Stimulated activated CD8-positive, alpha-beta memory T cell treated with anti-CD3 and anti-CD28 coated beads, Interleukin-4, amount 100 ng/mL, for 1 hour (primary cell): Measurements from ENCODE around the gene SMTN.
"Not testable (repeated sequence)": the region's sequence is repeated elsewhere in the genome, so short reads cannot be mapped to it uniquely, and the experiment has no call there.

ENCODE experiments used
- DNase-seq, 2 donors: peaks; one replicate each; pipeline ENCODE4 v3.0.0-alpha.2; 2020; ENCODE audit warnings: low read depth in 2 of 2, low spot score in 1 of 2

SMTN gene

DNA sequence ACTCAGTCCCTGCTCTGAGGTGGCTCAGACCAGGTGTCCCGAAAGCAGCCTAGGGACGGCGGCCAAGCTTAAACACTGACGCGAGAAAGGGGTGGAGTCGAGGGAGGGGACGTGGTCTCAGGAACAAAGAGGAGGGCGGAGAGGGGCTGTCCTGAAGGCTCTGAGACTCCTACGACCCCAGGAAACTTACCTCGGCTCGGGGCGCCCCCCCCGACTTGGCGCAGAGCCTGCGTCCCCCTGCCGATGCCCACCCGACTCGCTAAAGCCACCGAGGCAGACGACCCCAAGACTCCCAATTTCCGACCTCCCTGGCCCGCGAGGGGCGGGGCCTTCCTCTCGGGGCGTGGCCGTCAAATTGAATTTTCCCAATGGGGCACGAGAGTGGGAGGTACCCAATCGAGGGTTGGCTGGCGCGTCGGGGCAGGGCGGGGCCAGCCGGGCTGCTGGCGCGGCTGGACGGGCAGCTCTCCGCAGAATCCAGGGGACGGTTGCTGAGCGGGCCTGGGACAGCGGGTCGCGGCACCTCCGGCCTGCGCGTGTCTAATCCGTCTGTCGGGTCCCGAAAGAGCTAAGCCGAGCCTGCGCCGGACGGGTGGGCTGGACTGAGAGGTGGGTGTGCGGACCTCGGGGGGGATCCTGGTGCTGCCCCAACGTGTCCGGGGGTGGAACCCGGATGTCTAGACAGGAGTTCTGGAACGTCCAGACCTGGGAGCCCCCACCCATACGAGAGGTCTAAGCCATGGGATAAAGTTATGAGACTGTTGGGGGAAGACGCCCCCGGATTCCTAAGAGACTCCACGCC, at the start of gene SMTN:
Gene SMTN, plus strand, starts transcription at position 471 of the 802 bp plus-strand sequence. CDS start 1,941 bp downstream, outside the sequence.
- peak; percentile 65 to 80 for DNase-seq

DNA sequence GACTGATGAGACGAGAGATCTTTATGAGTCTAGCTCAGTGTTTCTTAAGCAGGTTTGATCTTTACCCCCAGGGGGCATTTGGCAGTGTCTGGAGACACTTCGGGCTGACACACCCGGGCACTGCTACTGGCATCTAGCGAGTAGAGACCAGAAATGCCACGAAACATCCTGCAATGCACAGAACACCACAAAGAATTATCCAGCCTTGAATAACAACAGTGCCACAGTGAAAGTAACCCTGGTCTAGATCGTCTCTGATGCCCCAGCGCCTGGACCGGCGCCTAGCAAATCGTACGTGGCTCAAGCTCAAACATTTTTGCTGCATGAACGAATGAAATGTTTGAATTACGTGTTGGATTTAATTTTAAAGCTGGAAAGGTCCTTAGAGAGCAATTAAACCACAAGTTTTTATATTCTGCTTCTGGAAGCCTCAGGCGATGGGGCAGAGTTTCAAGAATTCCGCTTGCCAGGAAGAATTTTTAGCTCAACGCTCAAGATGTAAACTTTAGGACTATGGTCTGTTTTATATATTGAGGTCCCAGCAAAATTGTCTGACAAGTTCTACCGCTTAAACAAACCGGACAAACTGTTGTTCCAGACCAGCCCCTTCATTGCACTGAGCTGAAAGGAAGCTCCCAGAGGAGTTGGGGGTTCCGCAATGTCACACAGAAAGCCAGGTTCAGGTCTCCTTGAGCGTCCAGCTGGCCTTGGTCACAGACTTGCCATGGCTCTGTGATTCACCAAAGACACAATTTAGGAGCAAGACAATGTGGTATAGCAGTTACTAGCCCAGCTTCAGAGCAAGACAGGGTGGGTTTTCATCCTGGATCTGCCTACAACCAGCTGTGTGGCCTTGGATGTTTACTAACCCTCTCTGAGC, 44.2 kb upstream of the SMTN start:
- no peak for DNase-seq

DNA sequence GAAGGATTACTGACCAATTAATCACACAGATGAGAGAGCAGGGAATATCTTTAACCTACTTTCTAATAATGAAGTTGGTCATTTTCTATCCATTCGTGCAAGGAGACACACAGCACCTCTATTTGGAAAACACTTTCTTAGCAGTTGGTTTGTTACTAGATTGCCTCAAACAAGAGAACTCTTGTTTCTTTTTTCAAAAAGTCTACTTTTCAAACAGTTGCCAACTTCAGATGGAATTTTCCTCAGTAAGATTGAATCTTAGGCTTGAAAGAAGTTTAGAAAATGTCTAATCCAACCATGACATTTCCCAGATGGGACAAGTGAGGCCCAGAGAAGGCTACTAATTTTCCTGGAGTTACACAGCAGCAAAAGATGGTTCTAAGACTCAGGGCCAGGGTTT, 42.4 kb upstream of the SMTN start:
- DNase-seq, result no peak

DNA sequence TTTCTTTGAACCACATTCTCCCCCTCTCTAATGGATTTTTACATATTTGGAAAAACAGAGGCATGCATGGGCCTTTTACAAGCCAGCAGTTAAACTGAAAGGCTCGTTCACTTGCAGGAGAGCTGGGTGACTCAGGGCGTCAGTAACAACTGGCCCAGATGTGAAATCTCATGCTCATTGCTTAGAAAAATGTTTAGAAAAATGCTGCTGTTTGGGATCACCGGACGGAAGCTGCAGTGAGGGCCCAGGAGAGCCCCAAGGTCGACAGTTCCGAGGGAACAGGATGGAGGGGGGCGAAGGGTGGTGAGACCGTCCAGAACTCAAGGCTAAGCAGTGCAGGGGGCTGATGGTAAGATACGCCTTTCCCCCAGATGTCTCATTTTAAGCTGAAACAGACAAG, 41.7 kb upstream of the SMTN start:
- no peak for DNase-seq

DNA sequence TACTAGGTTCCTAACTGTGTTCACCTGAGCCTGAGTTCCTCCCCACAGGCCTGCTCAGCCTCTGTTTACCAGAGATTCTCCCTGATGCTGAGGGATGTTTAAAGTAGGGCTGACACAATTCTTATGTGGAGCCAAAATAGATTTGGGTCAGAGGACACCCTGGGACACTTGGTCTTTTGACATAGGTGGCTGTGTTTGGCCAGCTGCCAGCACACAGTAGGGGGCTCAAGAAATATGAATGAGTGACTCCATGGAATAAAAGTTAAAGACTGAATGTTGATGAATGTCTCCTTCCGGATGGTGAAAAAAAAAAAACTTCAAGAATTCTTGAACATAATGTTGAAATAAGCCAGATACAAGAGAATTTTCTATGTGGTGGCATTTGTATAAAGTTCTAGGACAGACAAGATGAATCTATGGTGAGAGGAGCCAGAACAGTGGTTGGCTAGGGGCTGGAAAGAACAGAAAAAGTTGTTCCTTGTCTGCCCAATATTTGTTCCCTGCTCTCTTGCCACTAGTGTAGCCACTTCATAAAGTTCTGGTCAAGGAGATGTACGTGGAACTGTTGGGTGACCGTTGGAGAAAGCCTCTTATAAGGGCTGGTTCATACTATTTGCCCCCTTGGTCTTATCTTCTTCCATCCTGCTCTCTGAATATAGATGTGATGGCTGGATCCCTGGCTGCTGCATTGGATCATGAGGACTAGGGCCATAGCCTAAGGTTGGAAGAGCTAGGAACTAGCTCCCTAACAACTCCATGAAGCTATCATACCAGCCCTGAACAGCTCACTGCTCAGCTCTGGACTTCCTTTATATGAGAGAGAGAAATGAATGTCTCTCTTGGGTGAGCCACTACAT, 40.3 kb upstream of the SMTN start:
- no peak for DNase-seq

DNA sequence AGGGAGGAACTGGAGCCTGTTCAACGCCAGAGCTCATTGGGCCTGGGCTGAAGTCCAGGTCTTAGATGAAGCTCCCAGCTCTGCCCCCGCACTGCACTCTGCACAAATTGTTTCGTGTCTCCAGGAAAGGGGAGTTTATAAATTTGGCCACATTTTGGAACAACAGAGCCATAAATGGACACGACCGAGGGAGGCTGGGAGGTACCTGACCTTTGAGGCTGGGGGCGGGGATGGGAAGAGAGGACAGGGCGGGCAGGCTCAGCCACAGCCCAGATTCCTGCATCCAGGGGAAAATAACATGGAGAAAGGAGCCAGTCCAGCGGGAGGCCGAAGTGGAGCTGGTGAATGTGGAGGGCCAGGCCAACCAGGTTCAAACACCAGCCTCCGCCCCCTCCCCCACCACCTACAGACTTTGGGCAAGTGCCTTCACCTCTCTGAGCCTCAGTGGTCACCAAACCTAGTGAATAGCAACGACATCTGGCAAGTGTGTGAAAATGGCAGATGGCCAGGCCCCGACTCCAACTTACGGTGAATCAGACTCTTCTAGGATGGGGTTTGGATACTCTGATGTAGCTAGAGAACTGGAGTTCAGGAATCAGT, 36.8 kb upstream of the SMTN start:
- no peak for DNase-seq

DNA sequence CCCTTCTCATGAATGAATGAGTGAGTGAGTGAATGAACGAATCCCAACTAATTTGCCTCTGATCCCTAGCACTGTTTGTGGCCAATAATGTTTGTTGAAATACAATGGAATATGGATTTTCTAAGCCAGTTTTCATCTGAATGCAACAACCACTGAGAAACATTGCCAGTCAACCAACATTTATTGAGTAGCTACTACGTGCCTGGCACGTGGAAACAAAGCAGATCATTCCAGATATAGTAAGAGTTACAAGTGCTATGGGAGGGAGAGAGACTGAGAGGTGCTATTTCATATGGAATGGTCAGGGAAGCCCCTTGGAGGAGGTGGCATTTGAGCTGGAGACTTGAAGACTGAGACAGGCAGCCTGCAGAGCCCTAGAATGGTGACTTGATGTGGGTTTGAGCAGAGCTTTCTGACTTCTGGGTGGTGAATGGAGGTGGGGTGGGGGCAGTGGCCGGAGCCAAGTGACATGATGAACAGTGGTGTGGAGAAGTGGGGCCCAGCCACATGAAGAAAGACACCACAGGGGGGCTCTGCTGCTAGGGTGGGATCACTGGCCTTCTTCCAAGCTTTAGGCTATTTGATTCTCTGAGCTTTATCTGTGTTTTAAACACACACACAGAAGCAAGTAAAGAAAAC, 35.1 kb upstream of the SMTN start:
- DNase-seq, result no peak

DNA sequence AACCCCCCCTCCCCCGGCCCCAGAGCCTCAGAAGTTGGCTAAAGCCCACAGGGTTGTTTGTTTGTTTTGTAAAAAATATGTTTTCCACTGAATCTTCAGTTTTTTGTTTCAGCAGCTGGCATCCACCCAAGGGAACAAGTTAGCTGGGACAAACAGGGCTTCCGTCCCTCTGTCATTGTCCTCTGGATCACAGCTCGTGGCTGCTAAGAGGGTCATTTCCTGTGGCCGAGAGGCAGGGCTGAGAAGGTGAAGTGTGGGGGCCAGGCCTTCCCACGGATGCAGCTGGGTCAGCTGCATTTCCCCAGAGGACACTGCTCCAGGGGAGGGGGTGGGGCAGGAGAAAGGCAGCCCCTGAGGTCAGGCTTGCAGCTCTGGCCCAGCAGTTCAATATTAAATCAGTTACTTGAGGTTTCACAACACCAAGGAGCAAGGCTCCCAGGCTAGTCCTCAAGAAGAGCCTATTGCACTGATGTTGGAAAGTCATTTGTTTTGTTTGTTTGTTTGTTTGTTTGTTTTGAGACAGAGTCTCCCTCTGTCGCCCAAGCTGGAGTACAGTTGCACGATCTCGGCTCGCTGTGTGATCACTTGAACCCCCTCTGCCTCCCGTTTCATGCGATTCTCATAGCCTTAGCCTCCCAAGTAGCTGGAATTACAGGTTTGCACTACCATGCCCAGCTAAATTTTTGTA, 34.4 kb upstream of the SMTN start:
- DNase-seq, result no peak

DNA sequence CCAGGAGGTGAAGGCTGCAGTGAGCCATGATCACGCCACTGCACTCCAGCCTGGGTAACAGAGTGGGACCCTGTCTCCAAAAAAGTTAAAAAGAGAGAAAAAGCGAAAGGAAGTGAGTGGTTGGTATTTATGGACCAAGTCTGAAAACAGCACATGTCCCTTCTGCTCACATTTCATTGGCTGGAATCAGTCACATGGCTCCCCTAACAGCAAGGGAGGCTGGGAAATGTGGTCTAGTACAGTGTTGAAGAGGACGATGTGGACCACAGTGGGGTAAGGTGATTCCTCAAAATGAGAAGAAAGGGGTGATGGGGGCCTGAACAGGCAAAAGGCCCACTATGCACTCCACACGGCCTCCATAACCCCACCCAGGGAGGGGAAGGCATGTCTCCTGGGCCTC, 32.5 kb upstream of the SMTN start:
- DNase-seq, result no peak

DNA sequence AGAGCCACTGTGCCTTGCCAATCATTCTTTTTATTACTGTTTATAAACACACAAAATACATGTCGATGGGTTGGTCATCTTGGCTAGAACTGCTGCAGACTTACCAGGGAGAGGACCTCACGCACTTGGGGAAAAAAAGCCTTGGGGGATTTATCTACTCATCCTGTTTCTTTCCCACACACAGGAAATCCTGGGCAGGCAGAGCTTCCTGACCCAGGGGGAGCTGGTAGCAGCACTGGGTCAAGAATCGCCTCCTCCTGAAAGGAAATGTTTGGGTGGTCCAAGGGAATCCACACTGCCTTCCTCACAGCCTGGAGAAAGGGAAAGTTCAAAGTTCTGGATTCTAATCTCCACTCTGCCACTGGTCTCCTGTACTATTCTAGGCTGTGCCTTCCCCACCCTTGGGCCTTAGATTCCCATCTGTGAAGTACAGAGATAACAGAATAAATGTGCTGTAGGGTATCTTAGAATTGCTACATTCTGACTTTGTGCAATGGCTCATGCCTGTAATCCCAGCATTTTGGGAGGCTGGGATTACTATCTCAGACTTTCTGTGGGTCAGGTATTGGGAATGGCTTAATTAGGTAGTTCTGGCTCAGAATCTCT, 31.2 kb upstream of the SMTN start:
- no peak for DNase-seq

DNA sequence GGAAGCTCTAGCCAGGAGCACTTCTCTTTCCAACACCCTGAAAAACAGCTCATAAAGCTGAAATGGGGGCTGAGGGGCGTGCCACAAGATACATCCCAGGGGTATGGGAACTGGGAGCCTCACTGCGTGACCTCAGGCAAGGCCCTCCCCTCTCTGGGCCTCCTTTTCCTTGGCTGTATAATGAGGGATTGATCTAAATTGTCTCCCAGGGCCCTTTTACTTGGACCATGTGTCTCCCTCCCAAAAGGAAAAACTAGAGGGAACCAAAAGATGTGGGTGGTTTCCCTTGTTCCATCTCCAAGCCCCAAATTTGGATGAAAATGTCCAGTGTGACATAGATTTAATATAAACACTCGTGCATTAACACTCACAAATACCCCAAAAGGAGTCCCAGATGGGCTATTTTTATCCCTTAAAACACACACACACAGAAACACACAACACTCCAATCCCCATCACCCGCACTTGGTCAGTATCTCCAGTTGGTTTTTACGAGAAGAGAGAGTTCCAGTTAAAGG, 25.9 kb upstream of the SMTN start:
- DNase-seq, result no peak

DNA sequence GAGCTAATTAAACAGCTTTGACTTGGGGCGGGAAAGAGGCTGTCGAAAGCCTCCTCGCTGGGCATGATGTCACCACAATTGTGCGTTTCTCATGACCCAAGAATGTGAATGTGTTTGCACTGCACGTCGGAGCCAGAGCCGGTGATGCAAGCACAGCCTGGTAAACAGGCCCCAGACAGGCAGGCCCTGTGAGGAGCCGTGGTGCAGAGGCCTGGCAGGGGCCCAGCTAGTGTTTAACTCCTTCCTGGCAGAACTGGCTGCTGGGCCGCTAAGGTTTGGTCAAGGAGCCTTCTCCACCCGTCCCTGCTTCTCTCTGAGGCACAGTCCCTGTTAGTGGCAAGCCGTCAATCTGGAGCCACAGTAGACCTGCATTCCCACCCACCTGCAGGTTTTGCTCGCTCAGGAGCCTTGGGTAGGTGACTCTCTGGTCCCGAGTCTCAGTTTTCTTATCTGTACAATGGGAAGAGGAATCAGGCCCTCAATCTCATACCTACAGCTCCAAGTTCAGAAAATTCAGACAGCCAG, 25.4 kb upstream of the SMTN start:
- DNase-seq, result no peak

DNA sequence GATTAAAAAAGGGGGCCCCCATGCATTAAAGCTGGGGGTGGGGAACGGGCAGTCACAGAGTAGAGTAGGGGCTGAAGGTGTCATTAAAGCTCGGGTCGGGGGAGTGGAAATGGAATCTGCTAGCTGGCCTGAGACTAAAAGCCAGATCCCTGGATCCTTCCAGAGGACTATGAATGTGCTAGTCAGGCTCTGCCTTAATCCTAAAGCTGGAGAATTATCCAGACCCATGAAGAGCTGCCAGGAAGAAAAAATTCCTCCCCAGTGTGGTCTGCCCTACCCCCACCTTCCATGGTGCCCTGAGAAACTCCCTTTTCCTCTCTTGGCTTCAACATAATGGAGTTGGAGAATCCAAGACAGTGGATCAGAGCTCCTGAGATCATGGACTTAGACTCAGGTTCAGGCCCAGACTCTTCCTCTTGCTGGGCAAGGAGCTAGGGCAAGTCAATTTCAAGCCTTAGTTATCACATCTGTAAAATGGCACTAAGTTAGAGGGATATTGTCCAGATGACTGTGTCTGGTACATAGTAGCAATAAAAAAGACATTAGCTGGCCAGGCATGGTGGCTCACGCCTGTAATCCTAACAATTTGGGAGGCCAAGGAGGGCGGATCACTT, 24.0 kb upstream of the SMTN start:
- DNase-seq, result no peak

DNA sequence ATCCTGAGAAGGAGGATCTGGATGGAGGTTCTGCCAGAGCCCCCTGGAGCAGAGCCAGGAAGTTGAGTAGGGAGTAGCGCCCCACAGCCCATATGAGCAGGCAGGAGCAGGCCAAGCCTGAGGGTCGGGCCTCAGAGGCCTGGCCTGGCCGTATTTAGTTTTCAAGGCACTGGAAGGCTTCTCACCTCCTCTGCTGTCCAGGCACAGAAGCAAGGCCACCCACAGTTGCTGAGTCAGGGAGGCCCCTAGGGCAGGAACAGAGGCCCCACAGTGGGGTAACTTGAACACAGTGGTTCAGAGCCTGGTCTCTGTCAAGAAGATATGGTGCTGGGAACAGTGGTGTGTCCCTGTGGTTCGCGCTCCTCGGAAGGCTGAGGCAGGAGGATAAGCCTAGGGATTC, 21.5 kb upstream of the SMTN start:
- not testable (repeated sequence) for DNase-seq

DNA sequence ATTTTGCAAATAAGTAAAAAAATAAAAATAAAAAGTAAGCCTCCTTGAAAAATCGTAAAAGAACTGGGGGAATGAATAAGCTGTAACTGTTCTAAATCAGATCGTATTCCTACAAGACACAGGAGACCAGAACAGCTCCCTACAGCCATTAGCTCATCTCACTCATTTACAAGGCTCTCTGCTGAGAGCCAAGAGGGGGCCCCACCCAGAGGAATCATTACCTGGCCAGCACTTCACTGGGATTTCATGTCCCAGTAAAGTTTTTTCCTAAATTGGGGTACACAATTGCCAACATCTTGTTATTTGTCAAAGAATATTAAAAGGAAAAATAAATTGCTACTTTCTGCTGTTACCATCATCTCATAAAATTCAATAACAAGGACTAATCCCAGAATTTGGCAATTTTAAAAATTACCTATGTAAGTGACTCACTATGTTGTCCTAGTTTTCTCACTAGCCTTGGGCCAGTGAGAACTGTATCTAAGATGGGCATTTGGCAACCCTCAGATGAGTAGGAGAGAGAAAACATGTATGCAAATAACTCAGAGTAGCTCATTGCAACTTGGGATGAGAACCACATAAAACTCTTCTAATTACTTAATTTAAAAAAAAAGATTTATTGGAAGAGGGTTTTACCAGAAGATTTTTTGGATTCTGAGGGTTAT, 18.4 kb upstream of the SMTN start:
- DNase-seq, result no peak

DNA sequence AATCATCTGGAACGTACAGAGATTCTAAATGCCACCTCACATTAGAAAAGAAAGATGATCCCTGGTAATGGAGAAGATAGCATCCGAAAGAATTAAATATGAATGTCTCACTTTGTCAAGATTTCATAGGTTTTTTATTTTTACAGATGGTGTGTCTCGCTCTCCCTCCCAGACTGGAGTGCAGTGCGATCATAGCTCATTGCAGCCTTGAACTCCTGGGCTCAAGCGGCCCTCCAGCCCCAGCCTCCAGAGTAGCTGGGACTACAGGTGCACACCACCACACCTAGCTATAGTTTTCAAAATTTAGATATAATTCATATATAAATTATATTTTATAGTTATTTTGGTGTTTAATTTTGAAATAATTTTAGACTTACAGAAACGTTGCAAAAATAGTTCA, 16.7 kb upstream of the SMTN start:
- no peak for DNase-seq

DNA sequence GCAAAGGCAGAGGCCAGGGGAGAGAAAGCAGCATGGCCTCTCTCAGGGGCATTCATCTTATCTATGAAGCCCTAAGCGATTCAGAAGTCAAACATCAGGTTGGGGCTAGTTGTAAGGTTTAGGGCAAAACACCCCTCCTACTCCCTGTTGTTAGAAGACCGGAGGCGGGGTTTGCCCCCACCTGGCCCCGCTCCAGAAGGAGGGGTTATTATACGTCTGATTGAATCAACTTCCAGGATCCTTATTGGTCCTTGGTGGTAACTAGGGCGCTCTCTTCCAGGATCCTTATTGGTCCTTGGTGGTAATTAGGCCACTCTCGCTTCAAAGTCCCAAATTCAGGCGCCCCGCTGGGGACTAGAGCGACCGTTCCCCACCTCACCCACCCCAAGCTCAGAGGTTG, 12.1 kb upstream of the SMTN start:
- DNase-seq, result no peak

DNA sequence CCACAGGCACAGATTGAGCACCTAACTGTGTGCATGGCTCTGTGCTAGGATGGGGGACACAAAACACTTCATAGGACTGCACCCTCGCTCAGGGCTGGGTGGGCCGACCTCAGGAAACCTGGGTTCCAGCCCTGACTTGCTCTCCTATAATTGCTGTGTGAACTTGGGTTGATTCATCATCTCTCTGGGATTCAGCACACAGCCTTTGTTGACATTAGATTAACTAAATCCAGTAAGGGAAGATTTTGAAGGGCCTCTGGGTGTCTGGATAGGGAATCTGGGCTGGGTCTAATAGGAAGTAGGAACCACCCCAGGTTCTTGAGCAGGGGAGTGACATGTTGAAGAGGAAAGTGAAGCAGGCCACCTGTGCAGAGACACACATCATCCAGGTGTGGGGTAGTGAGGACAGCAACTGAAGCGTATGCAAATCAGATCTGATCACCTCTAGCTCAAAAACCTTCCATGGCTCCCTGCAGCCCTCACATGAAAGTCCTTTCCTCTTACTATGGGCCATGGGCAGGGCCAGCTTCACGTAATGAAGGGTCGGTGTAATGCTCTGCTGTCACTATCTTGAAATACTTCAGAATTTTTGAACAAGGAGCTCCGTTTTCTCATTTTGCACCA, 11.3 kb upstream of the SMTN start:
- not testable (repeated sequence) for DNase-seq
